ENCODE results near the gene CKS1B. TPM values are rescaled to one million over a fixed set of nuclear protein-coding genes. Genes with fewer than 3 reads are reported as not detected.

CKS1B gene
- total RNA-seq, 2 experiments from 2014 or later = 204 to 230 TPM

- TF ChIP-seq EZH2phosphoT487 (IDR thresholded peaks at IDR 0.05; ENCODE audit: borderline replicate concordance, low read depth, low read length) = no peak
- no peaks in the 10 kb centered on the region for H3K9me2 ChIP-seq (ENCODE audit: insufficient read depth, low read length)
- peaks cover 29% of the 10 kb centered on the region for H3K36me3 ChIP-seq (ENCODE audit: insufficient read depth, low read length)
- H3K4me3 ChIP-seq (ENCODE audit: low read depth, low read length, poor library complexity, severe bottlenecking) = peak overlapping the region; percentile 72
- peak overlapping the region; percentile 87 for H3K27ac ChIP-seq (ENCODE audit: low read depth, low read length, poor library complexity, severe bottlenecking)
- BruUV-seq (replicated peaks) = no TSS peak
- ChIA-PET CTCF (ENCODE audit: unreplicated experiment) (interaction anchor here (1.3 kb wide), 1 partner anchor 66 kb away, joined by 3 read pairs; no protein-coding TSS in a partner anchor), POLR2A (interaction anchor here (1.0 to 1.3 kb wide), 6 partner anchors 15 to 100 kb away, joined by 3 to 8 read pairs (median 4); partner anchors contain the start of genes FLAD1 and PMVK)
- H2AFZ ChIP-seq (ENCODE audit: low read length) = no peak overlapping the region
- H3K79me2 ChIP-seq (ENCODE audit: insufficient read depth, low read depth, low read length) = peaks cover 47% of the 10 kb centered on the region
- 0 out of 2 replicates have a peak, but pooled peaks cover 4% of the 10 kb centered on the region for H4K20me1 ChIP-seq (ENCODE audit: insufficient read depth, low read length)
- DNase-seq (ENCODE audit: low spot score) = no peak
- peak overlapping the region; percentile 85 for H3K4me2 ChIP-seq (ENCODE audit: low read length)
- intact Hi-C loops (cut with micrococcal nuclease; ENCODE audit: unreplicated experiment) = no loop called here
- H3K9me3 ChIP-seq (ENCODE audit: low read length) = no peaks in the 10 kb centered on the region
- peaks cover 63% of the 10 kb centered on the region for H3K4me1 ChIP-seq (ENCODE audit: insufficient read depth, low read length, poor library complexity, severe bottlenecking)
Observed at GRCh38 chr1:154956544-154956941, 17.9 kb upstream of the CKS1B start.

GRCh38 chr1:154957091-154957657, 17.3 kb upstream of the CKS1B start:
- ChIA-PET CTCF (ENCODE audit: unreplicated experiment) (no interaction called here), POLR2A (interaction anchor here (1.5 kb wide), 1 partner anchor 16 kb away, joined by 6 read pairs; no protein-coding TSS in a partner anchor)
- Histone ChIP-seq H3K79me2 (ENCODE audit: insufficient read depth, low read depth, low read length) (peaks cover 45% of the 10 kb centered on the region), H2AFZ (ENCODE audit: low read length) (no peak overlapping the region), H3K4me2 (ENCODE audit: low read length) (peak overlapping the region; percentile 85; the same call in 1 of the 2 replicates), H3K27ac (ENCODE audit: low read depth, low read length, poor library complexity, severe bottlenecking) (peak overlapping the region; percentile 87), H3K4me3 (ENCODE audit: low read depth, low read length, poor library complexity, severe bottlenecking) (no peak overlapping the region), H3K9me3 (ENCODE audit: low read length) (no peaks in the 10 kb centered on the region), H3K9me2 (ENCODE audit: insufficient read depth, low read length) (no peaks in the 10 kb centered on the region), H3K36me3 (ENCODE audit: insufficient read depth, low read length) (peaks cover 31% of the 10 kb centered on the region), H4K20me1 (ENCODE audit: insufficient read depth, low read length) (0 out of 2 replicates have a peak, but pooled peaks cover 4% of the 10 kb centered on the region), H3K4me1 (ENCODE audit: insufficient read depth, low read length, poor library complexity, severe bottlenecking) (peaks cover 57% of the 10 kb centered on the region)
- TSS peak; percentile 41 for BruUV-seq (replicated peaks)
- DNase-seq (ENCODE audit: low spot score) = no peak
- TF ChIP-seq EZH2phosphoT487 (IDR thresholded peaks at IDR 0.05; ENCODE audit: borderline replicate concordance, low read depth, low read length) = no peak
- TF ChIP-seq, protein P1, sequence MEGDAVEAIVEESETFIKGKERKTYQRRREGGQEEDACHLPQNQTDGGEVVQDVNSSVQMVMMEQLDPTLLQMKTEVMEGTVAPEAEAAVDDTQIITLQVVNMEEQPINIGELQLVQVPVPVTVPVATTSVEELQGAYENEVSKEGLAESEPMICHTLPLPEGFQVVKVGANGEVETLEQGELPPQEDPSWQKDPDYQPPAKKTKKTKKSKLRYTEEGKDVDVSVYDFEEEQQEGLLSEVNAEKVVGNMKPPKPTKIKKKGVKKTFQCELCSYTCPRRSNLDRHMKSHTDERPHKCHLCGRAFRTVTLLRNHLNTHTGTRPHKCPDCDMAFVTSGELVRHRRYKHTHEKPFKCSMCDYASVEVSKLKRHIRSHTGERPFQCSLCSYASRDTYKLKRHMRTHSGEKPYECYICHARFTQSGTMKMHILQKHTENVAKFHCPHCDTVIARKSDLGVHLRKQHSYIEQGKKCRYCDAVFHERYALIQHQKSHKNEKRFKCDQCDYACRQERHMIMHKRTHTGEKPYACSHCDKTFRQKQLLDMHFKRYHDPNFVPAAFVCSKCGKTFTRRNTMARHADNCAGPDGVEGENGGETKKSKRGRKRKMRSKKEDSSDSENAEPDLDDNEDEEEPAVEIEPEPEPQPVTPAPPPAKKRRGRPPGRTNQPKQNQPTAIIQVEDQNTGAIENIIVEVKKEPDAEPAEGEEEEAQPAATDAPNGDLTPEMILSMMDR (conservative IDR thresholded peaks at IDR 0.05; ENCODE audit: low read length) = no peak
- intact Hi-C loops (cut with micrococcal nuclease; ENCODE audit: unreplicated experiment) = no loop called here

DNA sequence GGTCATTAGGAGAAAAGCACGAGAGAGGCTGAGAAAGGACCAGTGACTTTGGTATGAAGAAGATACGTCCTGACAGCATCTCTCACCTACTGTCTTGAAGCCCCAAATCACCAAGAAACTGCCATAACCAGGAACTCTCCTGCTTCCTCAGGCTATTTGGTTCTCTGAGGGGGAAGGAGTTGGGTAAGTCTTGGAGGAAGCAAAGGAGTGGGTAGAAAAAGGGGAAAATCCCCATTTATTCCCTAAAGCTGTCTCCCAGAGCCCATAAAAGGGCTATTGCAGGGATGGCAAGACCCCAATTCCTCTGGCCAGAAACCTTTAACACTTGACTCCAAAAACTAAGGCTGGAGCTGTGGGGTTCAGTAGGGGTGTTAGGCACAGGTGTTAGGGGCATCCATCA, 16.4 kb upstream of the CKS1B start:
- TF ChIP-seq, protein P1 (conservative IDR thresholded peaks at IDR 0.05; ENCODE audit: low read length) = no peak
- TF ChIP-seq EZH2phosphoT487 (IDR thresholded peaks at IDR 0.05; ENCODE audit: borderline replicate concordance, low read depth, low read length) = no peak
- no peaks in the 10 kb centered on the region for H3K9me2 ChIP-seq (ENCODE audit: insufficient read depth, low read length)
- BruUV-seq (replicated peaks) = no TSS peak
- intact Hi-C loops (cut with micrococcal nuclease; ENCODE audit: unreplicated experiment) = no loop called here
- no peak overlapping the region for H3K4me3 ChIP-seq (ENCODE audit: low read depth, low read length, poor library complexity, severe bottlenecking)
- peaks cover 39% of the 10 kb centered on the region for H3K36me3 ChIP-seq (ENCODE audit: insufficient read depth, low read length)
- no peak for DNase-seq (ENCODE audit: low spot score)
- H4K20me1 ChIP-seq (ENCODE audit: insufficient read depth, low read length) = 0 out of 2 replicates have a peak, but pooled peaks cover 4% of the 10 kb centered on the region
- H3K79me2 ChIP-seq (ENCODE audit: insufficient read depth, low read depth, low read length) = peaks cover 37% of the 10 kb centered on the region
- POLR2A ChIA-PET = interaction anchor here (1.5 kb wide), 1 partner anchor 16 kb away, joined by 6 read pairs; no protein-coding TSS in a partner anchor
- no peaks in the 10 kb centered on the region for H3K9me3 ChIP-seq (ENCODE audit: low read length)
- H3K27ac ChIP-seq (ENCODE audit: low read depth, low read length, poor library complexity, severe bottlenecking) = peak overlapping the region; percentile 5
- CTCF ChIA-PET (ENCODE audit: unreplicated experiment) = no interaction called here
- no peak overlapping the region for H2AFZ ChIP-seq (ENCODE audit: low read length)
- no peak overlapping the region for H3K4me2 ChIP-seq (ENCODE audit: low read length)
- peaks cover 56% of the 10 kb centered on the region for H3K4me1 ChIP-seq (ENCODE audit: insufficient read depth, low read length, poor library complexity, severe bottlenecking)

Measured in OCI-LY7 (cell line).